HepG2 (cell line): ENCODE results near the gene TGDS. TPM values are rescaled to one million over a fixed set of nuclear protein-coding genes. Genes with fewer than 3 reads are reported as not detected.

Source experiments
- AKAP8 ChIP-seq: sonication (generic); formaldehyde crosslinking; IDR thresholded peaks from 2 replicates; pipeline ENCODE4 v1.5.1; 2020; ENCODE audit warnings: mild to moderate bottlenecking, missing genetic modification reagents
- GTF2F1 ChIP-seq: fragments of 150-350 bp; IDR thresholded peaks from 2 replicates; pipeline ENCODE4 v1.6.1; 2014; ENCODE audit warnings: low read length
- HHEX ChIP-seq: IDR thresholded peaks from 2 replicates; pipeline ENCODE4 v1.6.1; 2016; ENCODE audit warnings: control low read depth
- HNF4G ChIP-seq, 2 experiments: sonication (generic) in 1 of 2; formaldehyde crosslinking in 1 of 2; IDR thresholded peaks; 2 replicates each; pipeline versions ENCODE4 v1.4.0 to v1.6.1; 2011 to 2020; ENCODE audit warnings: borderline replicate concordance in 2 of 2, low read depth in 2 of 2, mild to moderate bottlenecking in 2 of 2, low read length in 1 of 2, missing genetic modification reagents in 1 of 2, moderate library complexity in 1 of 2
- MED8 ChIP-seq: sonication (generic); formaldehyde crosslinking; IDR thresholded peaks from 2 replicates; pipeline ENCODE4 v1.8.1; 2023; ENCODE audit warnings: mild to moderate bottlenecking, missing genetic modification reagents; ENCODE audit not compliant: insufficient replicate concordance
- ZBTB20 ChIP-seq: sonication (generic); formaldehyde crosslinking; IDR thresholded peaks from 2 replicates; pipeline ENCODE4 v1.8.1; 2023; ENCODE audit warnings: missing genetic modification reagents, low read depth, mild to moderate bottlenecking, borderline replicate concordance
- ZNF235 ChIP-seq: sonication (generic); formaldehyde crosslinking; IDR thresholded peaks from 2 replicates; pipeline ENCODE4 v1.8.1; 2023; ENCODE audit warnings: mild to moderate bottlenecking, missing genetic modification reagents, borderline replicate concordance
- ZNF382 ChIP-seq: sonication (generic); formaldehyde crosslinking; IDR thresholded peaks from 2 replicates; pipeline ENCODE4 v1.5.0; 2020; ENCODE audit warnings: missing genetic modification reagents, mild to moderate bottlenecking, borderline replicate concordance
- ZNF782 ChIP-seq: sonication (generic); formaldehyde crosslinking; IDR thresholded peaks from 2 replicates; pipeline ENCODE4 v1.4.0; 2020; ENCODE audit warnings: missing genetic modification reagents, mild to moderate bottlenecking, borderline replicate concordance
- polyA plus RNA-seq, 8 experiments: library from polyadenylated mRNA; depleted of rRNA in 3 of 8; stranded (reverse) in 7 of 8; unstranded in 1 of 8; fragments of >200 nt; fragmentation: Illumina TruSeq in 4 of 8; extraction: Trizol in 4 of 8; gene quantifications; 2 replicates each; pipeline versions ENCODE4 v1.2.1 to v1.2.3, GENCODE V29; 2011 to 2016; ENCODE audit warnings: low read depth in 4 of 8, missing spikeins in 1 of 8, mixed read lengths in 1 of 8; ENCODE audit not compliant: insufficient read depth in 1 of 8
- total RNA-seq, 5 experiments: library from RNA; depleted of rRNA; stranded (reverse); fragments of >200 nt; fragmentation: Illumina TruSeq; extraction: Trizol; gene quantifications; 2 replicates each; pipeline ENCODE4 v1.2.3, GENCODE V29; 2016; ENCODE audit warnings: low read depth in 1 of 5
- TF ChIP-seq, protein P1 (sequence below): sonication (generic); formaldehyde crosslinking; IDR thresholded peaks from 2 replicates; pipeline ENCODE4 v1.5.0; 2020; ENCODE audit warnings: mild to moderate bottlenecking, low read depth, missing genetic modification reagents, borderline replicate concordance
- TF ChIP-seq, protein P2 (sequence below): sonication (generic); formaldehyde crosslinking; IDR thresholded peaks from 2 replicates; pipeline ENCODE4 v1.4.0; 2020; ENCODE audit warnings: missing genetic modification reagents, borderline replicate concordance
- TF ChIP-seq, protein P3 (sequence below): sonication (generic); formaldehyde crosslinking; IDR thresholded peaks from 2 replicates; pipeline ENCODE4 v1.8.1; 2023; ENCODE audit warnings: mild to moderate bottlenecking, missing genetic modification reagents, borderline replicate concordance
- TF ChIP-seq, protein P4 (sequence below): sonication (generic); formaldehyde crosslinking; IDR thresholded peaks from 2 replicates; pipeline ENCODE4 v1.8.0; 2022; ENCODE audit warnings: missing genetic modification reagents, mild to moderate bottlenecking, borderline replicate concordance

Gene TGDS
- total and polyA plus RNA-seq, 2 of the 13 experiments (the other 11 are each of a cell fraction or from before 2014, with no cell fraction given) = 15.5 to 17.9 TPM

- TF ChIP-seq, protein P1, sequence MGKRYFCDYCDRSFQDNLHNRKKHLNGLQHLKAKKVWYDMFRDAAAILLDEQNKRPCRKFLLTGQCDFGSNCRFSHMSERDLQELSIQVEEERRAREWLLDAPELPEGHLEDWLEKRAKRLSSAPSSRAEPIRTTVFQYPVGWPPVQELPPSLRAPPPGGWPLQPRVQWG (CRISPR knock-in tag) = no peak
- no peak for TF ChIP-seq HHEX (CRISPR knock-in tag)
- no peak for TF ChIP-seq ZNF782 (CRISPR knock-in tag)
- TF ChIP-seq ZNF382 = no peak
- no peak for TF ChIP-seq HNF4G (IDR thresholded peaks at IDR 0.05; ENCODE audit: borderline replicate concordance, low read depth, low read length)
- TF ChIP-seq HNF4G (CRISPR knock-in tag; IDR thresholded peaks at IDR 0.05; ENCODE audit: borderline replicate concordance, low read depth) = no peak
- no peak for TF ChIP-seq AKAP8 (CRISPR knock-in tag)
- no peak for TF ChIP-seq GTF2F1
- TF ChIP-seq ZBTB20 (CRISPR knock-in tag) = no peak
- TF ChIP-seq MED8 (CRISPR knock-in tag) = no peak
- 0 out of 2 replicates have a peak, but pooled peaks have one; percentile 33 for TF ChIP-seq ZNF235 (CRISPR knock-in tag)
- TF ChIP-seq, protein P2, sequence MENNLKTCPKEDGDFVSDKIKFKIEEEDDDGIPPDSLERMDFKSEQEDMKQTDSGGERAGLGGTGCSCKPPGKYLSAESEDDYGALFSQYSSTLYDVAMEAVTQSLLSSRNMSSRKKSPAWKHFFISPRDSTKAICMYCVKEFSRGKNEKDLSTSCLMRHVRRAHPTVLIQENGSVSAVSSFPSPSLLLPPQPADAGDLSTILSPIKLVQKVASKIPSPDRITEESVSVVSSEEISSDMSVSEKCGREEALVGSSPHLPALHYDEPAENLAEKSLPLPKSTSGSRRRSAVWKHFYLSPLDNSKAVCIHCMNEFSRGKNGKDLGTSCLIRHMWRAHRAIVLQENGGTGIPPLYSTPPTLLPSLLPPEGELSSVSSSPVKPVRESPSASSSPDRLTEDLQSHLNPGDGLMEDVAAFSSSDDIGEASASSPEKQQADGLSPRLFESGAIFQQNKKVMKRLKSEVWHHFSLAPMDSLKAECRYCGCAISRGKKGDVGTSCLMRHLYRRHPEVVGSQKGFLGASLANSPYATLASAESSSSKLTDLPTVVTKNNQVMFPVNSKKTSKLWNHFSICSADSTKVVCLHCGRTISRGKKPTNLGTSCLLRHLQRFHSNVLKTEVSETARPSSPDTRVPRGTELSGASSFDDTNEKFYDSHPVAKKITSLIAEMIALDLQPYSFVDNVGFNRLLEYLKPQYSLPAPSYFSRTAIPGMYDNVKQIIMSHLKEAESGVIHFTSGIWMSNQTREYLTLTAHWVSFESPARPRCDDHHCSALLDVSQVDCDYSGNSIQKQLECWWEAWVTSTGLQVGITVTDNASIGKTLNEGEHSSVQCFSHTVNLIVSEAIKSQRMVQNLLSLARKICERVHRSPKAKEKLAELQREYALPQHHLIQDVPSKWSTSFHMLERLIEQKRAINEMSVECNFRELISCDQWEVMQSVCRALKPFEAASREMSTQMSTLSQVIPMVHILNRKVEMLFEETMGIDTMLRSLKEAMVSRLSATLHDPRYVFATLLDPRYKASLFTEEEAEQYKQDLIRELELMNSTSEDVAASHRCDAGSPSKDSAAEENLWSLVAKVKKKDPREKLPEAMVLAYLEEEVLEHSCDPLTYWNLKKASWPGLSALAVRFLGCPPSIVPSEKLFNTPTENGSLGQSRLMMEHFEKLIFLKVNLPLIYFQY (CRISPR knock-in tag) = no peak
- TF ChIP-seq, protein P3, sequence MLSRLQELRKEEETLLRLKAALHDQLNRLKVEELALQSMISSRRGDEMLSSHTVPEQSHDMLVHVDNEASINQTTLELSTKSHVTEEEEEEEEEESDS = no peak
- TF ChIP-seq, protein P4, sequence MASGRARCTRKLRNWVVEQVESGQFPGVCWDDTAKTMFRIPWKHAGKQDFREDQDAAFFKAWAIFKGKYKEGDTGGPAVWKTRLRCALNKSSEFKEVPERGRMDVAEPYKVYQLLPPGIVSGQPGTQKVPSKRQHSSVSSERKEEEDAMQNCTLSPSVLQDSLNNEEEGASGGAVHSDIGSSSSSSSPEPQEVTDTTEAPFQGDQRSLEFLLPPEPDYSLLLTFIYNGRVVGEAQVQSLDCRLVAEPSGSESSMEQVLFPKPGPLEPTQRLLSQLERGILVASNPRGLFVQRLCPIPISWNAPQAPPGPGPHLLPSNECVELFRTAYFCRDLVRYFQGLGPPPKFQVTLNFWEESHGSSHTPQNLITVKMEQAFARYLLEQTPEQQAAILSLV (CRISPR knock-in tag) = no peak
Measured at GRCh38 chr13:94550062-94550738, 45.8 kb downstream of the TGDS start (continued).
